D721Med (cell line): ENCODE results near the gene ORM2.

Source experiments
- DNase-seq: peaks from one replicate; pipeline ENCODE4 v3.0.0; 2011; ENCODE audit warnings: low spot score; ENCODE audit not compliant: insufficient read length
- FAIRE-seq: peaks from 2 replicates; lab custom pipeline; 2011; peaks lifted over from hg19 to GRCh38; lab: Jason Lieb, UNC
- TF ChIP-seq, protein P1 (sequence below): IDR thresholded peaks from 2 replicates; pipeline ENCODE4 v1.5.1; 2012; ENCODE audit warnings: mild to moderate bottlenecking, control low read depth; ENCODE audit not compliant: insufficient read depth; ENCODE audit errors: missing control alignments

Gene ORM2

DNA sequence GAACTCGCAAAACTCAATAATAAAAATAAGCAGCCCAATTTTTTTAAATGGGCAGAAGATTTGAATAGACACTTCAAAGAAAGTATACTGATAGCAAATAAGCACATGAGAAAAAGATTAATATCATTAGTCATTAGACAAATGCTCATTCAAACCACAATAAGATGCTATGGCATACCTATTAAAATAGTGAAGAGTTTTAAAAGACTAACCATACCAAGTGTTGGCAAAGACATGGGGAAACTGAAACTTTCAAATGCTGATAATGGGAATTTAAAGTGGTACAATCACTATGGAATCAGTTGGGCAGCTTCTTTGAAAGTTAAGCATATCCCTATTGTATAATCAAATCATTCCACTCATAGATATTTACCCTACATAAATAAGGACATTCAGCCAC is 33.3 kb upstream of the ORM2 start:
- DNase-seq (no peak), FAIRE-seq (no peak)
- TF ChIP-seq, protein P1, sequence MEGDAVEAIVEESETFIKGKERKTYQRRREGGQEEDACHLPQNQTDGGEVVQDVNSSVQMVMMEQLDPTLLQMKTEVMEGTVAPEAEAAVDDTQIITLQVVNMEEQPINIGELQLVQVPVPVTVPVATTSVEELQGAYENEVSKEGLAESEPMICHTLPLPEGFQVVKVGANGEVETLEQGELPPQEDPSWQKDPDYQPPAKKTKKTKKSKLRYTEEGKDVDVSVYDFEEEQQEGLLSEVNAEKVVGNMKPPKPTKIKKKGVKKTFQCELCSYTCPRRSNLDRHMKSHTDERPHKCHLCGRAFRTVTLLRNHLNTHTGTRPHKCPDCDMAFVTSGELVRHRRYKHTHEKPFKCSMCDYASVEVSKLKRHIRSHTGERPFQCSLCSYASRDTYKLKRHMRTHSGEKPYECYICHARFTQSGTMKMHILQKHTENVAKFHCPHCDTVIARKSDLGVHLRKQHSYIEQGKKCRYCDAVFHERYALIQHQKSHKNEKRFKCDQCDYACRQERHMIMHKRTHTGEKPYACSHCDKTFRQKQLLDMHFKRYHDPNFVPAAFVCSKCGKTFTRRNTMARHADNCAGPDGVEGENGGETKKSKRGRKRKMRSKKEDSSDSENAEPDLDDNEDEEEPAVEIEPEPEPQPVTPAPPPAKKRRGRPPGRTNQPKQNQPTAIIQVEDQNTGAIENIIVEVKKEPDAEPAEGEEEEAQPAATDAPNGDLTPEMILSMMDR, result no peak

DNA sequence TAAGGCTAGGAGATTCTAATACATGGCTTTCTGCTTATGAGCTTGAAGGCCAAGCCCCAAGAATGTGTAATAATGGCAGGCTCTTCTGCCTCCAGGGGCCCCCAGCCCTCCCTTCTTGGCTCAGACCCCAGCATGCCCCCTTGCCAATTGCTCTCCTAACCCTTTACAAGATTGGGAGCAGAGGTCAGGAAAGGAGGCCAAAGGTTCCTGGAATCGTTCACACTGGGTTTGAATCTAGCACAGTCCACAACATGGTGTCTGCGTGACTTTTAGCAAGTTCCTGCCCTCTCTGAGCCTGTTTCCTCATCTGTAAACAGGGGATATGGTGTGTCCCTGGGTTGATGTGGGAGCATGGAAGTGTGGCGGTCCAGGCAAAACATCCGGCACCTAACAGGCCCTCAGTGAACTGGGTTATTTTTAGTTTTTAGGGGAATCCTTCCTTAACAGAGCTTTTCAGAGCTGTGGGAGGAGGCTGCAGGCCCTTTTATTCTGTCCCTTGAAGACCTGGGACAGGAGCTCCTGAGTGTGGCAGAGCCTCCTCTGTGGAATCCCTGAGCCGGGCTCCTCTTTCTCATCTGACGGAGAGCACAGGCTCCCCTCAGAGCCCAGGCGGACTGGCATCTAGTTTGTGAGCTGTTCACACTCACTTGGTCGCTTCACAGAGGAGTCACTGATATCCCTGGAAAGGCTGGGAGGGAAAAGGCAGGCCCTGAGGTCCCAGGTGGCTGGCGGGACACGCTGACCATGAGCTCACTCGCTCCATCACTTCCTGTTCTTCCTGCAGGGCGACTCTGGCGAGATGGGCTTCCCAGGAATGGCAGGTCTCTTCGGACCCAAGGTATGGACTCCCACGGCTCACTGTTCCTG is 30.1 kb upstream of the ORM2 start:
- DNase-seq (no peak), FAIRE-seq (no peak)
- TF ChIP-seq, protein P1, result no peak

DNA sequence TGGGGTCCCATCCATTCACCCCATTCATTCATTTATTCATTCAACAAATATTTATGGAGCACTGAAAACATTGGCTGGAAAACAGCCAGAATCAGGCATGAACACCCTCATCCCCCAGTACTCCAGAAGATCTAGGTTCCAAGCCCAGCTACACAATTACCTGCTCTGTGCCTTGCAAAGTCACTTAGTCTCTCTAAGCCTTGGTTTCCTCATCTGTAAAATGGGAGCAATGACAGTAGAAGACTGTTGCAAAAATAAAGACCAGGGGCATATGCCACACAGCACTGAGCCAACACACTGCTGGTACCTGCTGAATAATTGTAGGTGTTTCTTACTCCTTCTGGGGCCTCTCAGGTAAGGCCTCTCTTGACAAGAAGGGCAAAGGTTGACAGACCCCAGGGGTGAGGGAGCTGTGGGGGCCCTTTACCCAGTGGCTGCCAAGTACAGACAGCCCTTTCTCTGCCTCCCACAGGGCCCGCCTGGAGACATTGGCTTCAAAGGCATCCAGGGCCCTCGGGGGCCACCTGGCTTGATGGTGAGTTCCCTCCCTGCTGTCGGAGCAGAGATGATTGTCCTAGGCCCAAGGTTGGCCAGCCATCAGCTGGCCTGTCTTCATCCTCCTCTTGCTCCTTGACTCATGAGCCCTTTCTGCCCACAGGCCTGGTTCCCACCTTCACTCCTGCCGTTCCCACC is 29.4 kb upstream of the ORM2 start:
- TF ChIP-seq, protein P1, result no peak
- no peak for DNase-seq
- no peak for FAIRE-seq

DNA sequence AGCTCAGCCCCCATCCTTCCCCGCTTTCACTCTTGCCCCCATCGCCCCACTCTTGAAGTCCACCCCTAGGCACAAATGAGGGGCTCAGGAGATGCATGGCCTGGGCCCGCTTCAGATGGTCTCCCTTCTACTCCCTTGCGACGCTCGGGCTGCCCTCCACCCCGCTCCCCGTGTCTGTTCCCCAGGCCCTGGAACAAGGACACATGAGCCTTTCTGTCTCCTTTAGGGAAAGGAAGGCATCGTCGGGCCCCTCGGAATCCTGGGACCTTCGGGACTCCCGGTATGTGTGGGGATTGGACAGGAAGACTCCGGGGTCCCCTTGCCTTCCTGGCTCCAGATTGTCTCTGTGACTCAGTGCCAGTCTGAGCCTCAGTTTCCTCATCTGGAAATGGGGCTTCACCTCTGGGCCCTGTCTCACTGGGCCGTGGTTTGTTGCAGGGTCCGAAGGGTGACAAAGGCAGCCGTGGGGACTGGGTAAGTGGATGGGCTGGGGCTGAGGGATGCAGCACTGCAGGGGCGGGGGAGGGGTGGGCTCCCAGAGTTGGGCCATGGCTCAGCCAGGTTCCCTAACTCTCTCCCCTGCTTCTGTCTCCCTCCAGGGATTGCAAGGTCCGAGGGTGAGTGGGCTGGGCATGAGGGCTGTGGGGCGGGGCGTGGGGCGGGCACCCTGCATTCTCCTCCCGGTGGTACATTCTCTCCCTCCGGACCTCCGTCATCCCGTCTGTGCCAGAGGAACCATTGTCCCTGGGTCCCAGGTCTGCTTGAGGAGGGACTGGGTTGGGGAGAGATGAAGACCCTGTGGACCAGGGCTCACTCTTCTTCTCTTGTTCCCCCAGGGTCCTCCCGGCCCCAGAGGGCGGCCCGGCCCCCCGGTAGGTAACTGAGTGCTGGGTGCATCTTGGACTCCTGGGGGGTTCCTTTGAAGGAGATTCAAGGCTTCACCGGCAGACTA is 28.5 kb upstream of the ORM2 start:
- TF ChIP-seq, protein P1, result no peak
- no peak for FAIRE-seq
- no peak for DNase-seq

DNA sequence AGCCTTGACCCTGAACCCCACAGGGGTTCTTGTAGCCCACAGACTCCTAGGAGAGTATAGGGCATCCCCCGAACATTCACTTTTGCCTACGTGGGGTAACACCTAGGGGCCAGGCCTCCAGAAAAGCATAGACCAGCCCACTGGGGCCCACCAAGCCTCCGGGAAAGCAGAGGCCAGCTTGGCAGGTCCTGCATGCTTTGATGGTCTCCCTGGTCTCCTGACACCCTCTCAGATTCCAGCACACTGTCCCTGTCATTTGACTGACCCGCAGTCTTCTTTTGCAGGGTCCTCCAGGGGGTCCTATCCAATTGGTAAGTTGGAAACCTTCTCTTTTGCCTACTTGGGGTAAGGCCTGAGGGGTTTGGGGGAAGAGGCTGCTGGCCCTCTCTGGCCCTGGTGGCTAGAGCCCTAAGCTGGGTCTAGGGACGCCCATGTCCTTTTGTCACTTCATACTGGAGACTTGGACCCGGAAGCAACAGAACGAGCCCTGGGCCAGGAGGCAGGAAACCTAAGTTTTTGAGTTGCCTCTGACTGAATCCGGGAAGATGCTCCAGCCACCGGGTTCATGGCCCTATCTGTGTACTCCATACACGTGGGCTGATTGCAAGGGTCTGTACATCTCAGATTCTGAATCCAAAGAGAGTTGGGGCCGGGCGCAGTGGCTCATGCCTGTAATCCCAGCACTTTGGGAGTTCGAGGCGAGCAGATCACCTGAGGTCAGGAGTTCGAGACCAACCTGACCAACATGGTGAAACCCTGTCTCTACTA is 27.7 kb upstream of the ORM2 start:
- TF ChIP-seq, protein P1, result no peak
- FAIRE-seq, result no peak
- DNase-seq, result no peak

DNA sequence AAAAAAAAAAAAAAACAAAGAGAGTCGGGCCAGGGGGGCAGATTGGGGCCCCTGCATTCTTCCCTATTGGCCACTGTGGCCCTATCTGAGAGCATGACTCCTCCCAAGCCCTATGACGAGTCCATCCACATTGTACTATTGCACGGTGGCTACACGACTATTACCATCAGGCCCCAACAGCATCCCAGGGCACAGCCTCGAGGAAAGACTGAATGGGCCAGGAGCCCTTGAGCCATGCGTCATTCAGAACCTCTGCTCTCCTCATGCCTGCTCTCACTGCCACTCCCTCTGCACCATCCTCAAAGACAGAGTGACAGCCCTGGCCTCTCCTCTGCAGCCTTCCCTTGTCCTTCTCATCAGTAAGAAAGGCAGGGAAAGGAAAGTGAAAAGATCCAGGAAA is 26.9 kb upstream of the ORM2 start:
- FAIRE-seq (no peak), DNase-seq (no peak)
- TF ChIP-seq, protein P1, result no peak
